GM13977 (cell line): ENCODE data around the gene KLF11.

Experiments
- DNase-seq: peaks from one replicate; pipeline ENCODE4 v3.0.0; 2012; ENCODE audit warnings: low spot score
- CTCF ChIP-seq: IDR thresholded peaks from 2 replicates; pipeline ENCODE4 v1.5.1; 2012; ENCODE audit warnings: mild to moderate bottlenecking, control low read depth; ENCODE audit not compliant: insufficient read depth; ENCODE audit errors: extremely low read depth, missing control alignments
- in situ Hi-C: fragments of 300-500 bp; cut with MboI; formaldehyde crosslinking; loops from one replicate; pipeline ENCODE4 v1.12.0; 2022; ENCODE audit warnings: low sequenced_read_pairs, low pct_unique_long_range_greater_than_20kb, mixed read lengths, inconsistent platforms; ENCODE audit not compliant: unreplicated experiment

Gene KLF11

GRCh38 chr2:10004401-10004800 lies 38.9 kb upstream of the KLF11 start:
- no peak for DNase-seq
- in situ Hi-C loops: no loop called here
- TF ChIP-seq CTCF: no peak

DNA sequence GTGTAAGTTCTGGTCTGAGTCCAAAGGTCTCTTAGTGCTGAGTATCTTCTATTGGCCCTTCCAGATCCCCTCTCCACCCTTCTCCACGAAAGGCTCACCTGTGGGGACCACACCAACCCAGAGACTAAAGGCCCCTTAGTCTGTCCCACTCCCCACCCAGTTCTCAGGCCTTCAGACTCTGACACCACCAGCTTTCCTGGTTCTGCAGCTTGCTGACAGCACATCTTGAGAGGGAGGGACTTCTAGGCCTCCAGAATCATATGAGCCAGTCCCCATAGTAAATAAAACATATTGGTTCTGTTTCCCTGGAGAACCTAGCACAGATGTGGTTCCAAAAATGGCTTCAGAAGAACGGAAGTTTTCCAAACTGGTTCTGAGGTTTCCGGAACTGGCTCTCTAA lies 38.5 kb upstream of the KLF11 start:
- TF ChIP-seq CTCF: no peak
- in situ Hi-C loops: no loop called here
- DNase-seq: no peak

DNA sequence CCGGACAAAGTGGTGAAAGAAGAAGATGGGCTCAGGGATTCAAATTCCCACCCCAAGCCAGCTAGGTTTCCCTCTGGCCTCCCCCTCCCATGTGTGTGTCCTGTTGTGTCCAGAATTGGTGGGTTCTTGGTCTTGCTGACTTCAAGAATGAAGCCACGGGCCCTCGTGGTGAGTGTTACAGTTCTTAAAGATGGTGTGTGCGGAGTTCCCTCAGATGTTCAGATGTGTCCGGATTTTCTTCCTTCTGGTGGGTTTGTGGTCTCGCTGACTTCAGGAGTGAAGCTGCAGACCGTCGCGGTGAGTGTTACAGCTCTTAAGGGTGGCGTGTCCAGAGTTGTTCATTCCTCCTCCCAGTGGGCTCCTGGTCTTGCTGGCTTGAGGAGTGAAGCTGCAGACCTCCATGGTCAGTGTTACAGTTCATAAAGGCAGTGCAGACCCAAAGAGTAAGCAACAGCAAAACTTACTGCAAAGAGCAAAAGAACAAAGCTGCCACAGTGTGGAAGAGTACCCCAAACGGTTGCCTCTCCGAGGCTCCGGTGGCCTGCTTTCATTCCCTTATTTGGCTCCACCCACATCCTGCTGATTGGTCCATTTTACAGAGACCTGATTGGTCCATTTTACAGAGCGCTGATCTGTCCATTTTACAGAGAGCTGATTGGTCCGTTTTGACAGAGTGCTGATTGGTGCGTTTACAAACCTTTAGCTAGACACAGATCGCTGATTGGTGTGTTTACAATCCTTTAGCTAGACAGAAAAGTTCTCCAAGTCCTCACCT lies 37.7 kb upstream of the KLF11 start:
- DNase-seq: no peak
- in situ Hi-C loops: no loop called here
- TF ChIP-seq CTCF: no peak

DNA sequence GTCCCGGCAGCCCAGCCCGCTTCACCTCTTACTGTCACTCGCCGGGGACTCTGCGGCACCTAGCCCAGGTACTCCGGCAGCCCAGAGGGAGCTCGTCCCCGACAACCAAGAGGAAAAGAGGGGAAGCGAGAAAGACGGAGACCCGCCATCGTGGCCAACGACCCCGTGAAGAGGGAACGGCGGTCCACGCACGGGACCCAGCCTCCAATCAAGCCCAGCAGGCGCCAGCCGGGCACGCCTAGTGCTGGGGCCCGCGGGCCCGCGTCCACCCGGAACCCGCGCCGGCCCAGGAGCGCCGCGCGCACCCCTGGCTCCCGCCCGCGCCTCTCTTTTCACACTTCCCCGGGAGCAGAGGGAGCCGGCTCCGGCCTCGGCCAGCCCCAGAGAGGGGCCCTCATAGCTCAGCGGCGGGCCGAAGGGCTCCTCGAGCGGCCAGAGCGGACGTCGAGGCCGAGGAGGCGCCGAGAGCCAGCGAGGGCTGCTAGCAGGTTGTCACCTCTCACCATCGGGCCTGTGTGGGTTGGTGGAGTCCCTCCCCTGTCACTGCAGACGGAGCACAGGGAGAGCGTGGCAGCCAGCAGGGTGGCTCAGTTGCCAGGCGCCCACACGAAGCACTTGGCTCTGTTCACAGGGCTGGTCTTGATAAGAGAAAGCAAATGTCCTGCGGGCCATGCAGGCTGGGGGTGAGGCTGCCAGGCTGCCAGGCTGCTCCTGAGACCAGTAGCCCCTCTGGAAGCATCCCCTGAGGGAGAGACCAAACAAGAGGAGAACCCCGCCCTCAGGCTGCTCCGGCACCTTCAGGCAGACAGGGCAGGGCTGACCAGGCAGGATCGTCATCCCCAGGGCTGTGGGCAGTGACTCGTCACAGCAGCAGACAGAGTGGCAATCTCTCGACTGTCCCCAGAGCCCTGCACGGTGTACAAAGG lies 36.9 kb upstream of the KLF11 start:
- in situ Hi-C loops: no loop called here
- DNase-seq: no peak
- TF ChIP-seq CTCF: no peak

GRCh38 chr2:10007435-10007834 lies 35.9 kb upstream of the KLF11 start:
- TF ChIP-seq CTCF: no peak
- DNase-seq: no peak
- in situ Hi-C loops: no loop called here

DNA sequence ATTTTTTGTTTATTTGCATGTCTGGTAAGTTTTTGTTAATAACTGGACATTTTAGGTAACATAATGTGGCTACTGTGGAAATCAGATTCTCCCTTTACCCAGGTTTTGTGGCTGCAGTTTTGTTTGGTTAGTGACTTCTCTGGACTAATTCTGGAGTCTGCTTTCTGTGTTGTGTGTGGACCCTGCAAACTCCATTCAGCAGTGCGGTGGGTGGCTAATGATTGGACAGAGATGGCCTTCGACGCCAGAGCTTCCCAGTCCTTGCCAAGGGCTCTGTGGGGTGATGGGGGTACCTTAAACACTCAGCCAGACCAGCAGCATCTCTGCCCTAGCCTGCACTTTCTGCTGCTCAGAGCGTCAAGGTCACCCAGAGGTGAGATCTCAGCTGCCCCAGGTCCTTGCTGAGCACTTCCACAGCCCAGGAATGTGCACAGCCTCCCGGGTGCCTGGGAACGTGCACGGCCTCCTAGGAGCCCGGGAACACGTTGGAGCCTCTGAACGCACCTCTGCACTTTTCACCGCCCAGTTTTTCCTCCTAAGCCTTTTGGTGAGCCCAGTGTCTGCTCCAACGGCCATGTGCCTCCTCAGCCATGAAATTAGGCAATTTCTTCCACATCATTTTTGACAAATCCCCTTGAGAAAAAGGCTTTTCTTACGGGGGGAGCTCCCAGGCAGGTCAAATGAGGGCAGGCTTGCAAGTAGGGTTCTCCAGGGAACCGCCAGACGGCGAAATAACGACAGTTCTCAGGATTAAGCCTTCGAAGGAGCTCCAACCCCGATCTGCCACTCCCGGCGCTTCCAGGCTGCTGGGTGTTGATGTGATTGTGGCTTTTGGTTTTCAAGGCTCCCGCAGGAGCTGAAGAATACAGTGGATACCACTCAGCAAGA lies 35.2 kb upstream of the KLF11 start:
- DNase-seq: no peak
- TF ChIP-seq CTCF: no peak
- in situ Hi-C loops: no loop called here
